AG09309 (cell line): Measurements from ENCODE around the gene MRGPRX3.
"Not testable (repeated sequence)": the region's sequence is repeated elsewhere in the genome, so short reads cannot be mapped to it uniquely, and the experiment has no call there.

Experiments used
- DNase-seq: peaks from one replicate; pipeline ENCODE4 v3.0.0-alpha.2; 2010; ENCODE audit warnings: low read depth
- H3K4me3 ChIP-seq: 2 replicates; pipeline ENCODE4 v1.5.1; 2011; ENCODE audit warnings: mild to moderate bottlenecking, low read depth, low read length, moderate library complexity; ENCODE audit not compliant: control insufficient read depth
- CTCF ChIP-seq: IDR thresholded peaks from 2 replicates; pipeline ENCODE4 v1.5.1; 2011; ENCODE audit warnings: mild to moderate bottlenecking, low read depth, low read length, inconsistent platforms; ENCODE audit not compliant: insufficient read depth, control insufficient read depth; ENCODE audit errors: missing control alignments

Gene MRGPRX3

GRCh38 chr11:18105802-18106574 is 26.4 kb upstream of the MRGPRX3 start, which contains the start of gene SAAL1:
TSS of gene SAAL1 (minus strand) at chr11:18106082. CDS start at chr11:18106041, 41 bp downstream.
- peak; percentile 57 for TF ChIP-seq CTCF
- peak; percentile 17 for DNase-seq
- peak within 1 kb of the TSS; percentile 100 for H3K4me3 ChIP-seq

GRCh38 chr11:18106688-18107087 is 25.7 kb upstream of the MRGPRX3 start:
- no peak overlapping the region for H3K4me3 ChIP-seq
- TF ChIP-seq CTCF: no peak
- DNase-seq: no peak

- DNase-seq: no peak
- H3K4me3 ChIP-seq: no peak overlapping the region
- no peak for TF ChIP-seq CTCF
Observed at GRCh38 chr11:18108254-18108653, 24.1 kb upstream of the MRGPRX3 start.

GRCh38 chr11:18111005-18111404 is 21.4 kb upstream of the MRGPRX3 start:
- DNase-seq: no peak
- no peak overlapping the region for H3K4me3 ChIP-seq
- TF ChIP-seq CTCF: no peak

DNA sequence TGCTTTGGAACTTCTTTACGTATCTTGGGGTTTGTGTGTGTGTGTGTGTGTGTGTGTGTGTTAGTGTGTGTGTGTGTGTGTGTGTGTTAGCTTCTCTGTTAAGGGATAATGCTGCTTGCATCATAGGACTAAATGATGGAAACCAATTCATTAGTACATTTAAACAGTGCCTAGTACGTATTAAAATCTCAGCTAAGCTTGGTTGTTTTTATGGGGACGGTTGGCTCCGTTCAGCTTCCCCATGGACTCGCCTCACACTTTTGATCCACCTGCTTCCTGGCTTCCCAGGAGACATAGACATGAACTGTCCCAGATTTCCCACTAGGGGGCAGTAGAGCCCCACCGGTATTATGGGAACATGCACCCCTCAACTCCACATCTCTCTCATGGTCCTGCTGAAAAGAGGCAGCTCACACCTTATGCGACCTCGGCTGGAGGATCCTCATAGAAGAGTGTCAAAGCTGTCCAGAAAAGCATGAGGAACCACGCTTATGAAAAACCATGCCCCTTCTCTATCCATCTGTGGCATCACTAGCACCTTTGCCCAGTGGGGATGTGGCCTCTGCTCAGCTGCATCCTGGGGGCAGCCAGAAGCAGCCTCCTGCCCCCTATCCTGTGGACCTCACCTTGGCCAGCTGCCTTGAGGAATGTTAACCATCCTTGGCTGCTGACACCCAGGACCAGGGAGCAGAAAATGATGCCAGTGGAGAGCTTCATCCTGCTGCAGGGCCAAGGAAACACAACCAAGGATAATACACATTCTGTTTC is 16.8 kb upstream of the MRGPRX3 start:
- H3K4me3 ChIP-seq: no peak overlapping the region
- DNase-seq: peak; percentile 3
- peak; percentile 90 for TF ChIP-seq CTCF

- not testable (repeated sequence) for DNase-seq, H3K4me3 ChIP-seq
Observed at GRCh38 chr11:18121331-18121828, 11.0 kb upstream of the MRGPRX3 start.

- DNase-seq, H3K4me3 ChIP-seq: not testable (repeated sequence)
Observed at GRCh38 chr11:18131115-18131514, 1.3 kb upstream of the MRGPRX3 start.
